HEK293 (cell line): ENCODE measurements around the gene C2orf74.

Experiments
- CTCF ChIA-PET: fragments of 350-600 bp; formaldehyde crosslinking; extraction: SDS; loops from one replicate; lab custom pipeline; 2021; ENCODE audit warnings: antibody characterized with exemption; lab: Yijun Ruan, JAX
- POLR2A ChIA-PET: fragments of 300-600 bp; formaldehyde crosslinking; extraction: SDS; loops from one replicate; lab custom pipeline; 2020; ENCODE audit warnings: antibody characterized with exemption, inconsistent platforms; lab: Yijun Ruan, JAX
- H3K27ac ChIP-seq: fragments of 200-500 bp; sonication (Bioruptor generic); 2 replicates; pipeline ENCODE4 v1.5.1; 2014; ENCODE audit warnings: low read depth, low read length, control low read depth, inconsistent platforms; ENCODE audit errors: extremely low read depth
- H3K36me3 ChIP-seq, 2 experiments: fragments of 200-500 bp in 1 of 2; sonication (Bioruptor generic) in 1 of 2; 1 replicate in 1 of 2; 2 replicates in 1 of 2; pipeline ENCODE4 v1.5.1; 2014 to 2017; ENCODE audit warnings: inconsistent platforms in 2 of 2, low read length in 2 of 2; ENCODE audit not compliant: control insufficient read depth in 2 of 2, insufficient read depth in 1 of 2
- H3K4me1 ChIP-seq: fragments of 200-500 bp; sonication (Bioruptor generic); 2 replicates; pipeline ENCODE4 v1.5.1; 2014; ENCODE audit warnings: mild to moderate bottlenecking, low read length, inconsistent platforms; ENCODE audit not compliant: control insufficient read depth, insufficient read depth
- H3K4me3 ChIP-seq: 2 replicates; pipeline ENCODE4 v1.5.1; 2011; ENCODE audit warnings: low read depth, mild to moderate bottlenecking, control low read depth, low read length, moderate library complexity
- H3K9me3 ChIP-seq: fragments of 200-500 bp; sonication (Bioruptor generic); 2 replicates; pipeline ENCODE4 v1.5.1; 2014; ENCODE audit warnings: low read depth, low read length, inconsistent platforms; ENCODE audit not compliant: control insufficient read depth, insufficient read depth
- BCL11B ChIP-seq: fragments of 450-650 bp; formaldehyde crosslinking; IDR thresholded peaks from 2 replicates; pipeline ENCODE4 v1.5.1; 2016; ENCODE audit warnings: low read depth, missing biosample characterization, missing genetic modification characterization
- FEZF1 ChIP-seq: fragments of 450-650 bp; formaldehyde crosslinking; IDR thresholded peaks from 2 replicates; pipeline ENCODE4 v1.5.1; 2016; ENCODE audit warnings: missing biosample characterization, missing genetic modification characterization
- OVOL3 ChIP-seq: fragments of 450-650 bp; formaldehyde crosslinking; IDR thresholded peaks from 2 replicates; pipeline ENCODE4 v1.5.1; 2016; ENCODE audit warnings: missing biosample characterization, missing genetic modification characterization
- REPIN1 ChIP-seq: fragments of 450-650 bp; formaldehyde crosslinking; IDR thresholded peaks from 2 replicates; pipeline ENCODE4 v1.5.1; 2017; ENCODE audit warnings: missing biosample characterization, missing genetic modification characterization, low read depth
- SALL2 ChIP-seq: fragments of 450-650 bp; formaldehyde crosslinking; IDR thresholded peaks from 2 replicates; pipeline ENCODE4 v1.5.0; 2017; ENCODE audit warnings: missing biosample characterization, mild to moderate bottlenecking, missing genetic modification characterization, borderline replicate concordance
- ZBTB1 ChIP-seq: fragments of 450-650 bp; formaldehyde crosslinking; IDR thresholded peaks from 2 replicates; pipeline ENCODE4 v1.5.1; 2016; ENCODE audit warnings: missing biosample characterization, missing genetic modification characterization
- ZBTB11 ChIP-seq: fragments of 450-650 bp; formaldehyde crosslinking; conservative IDR thresholded peaks from 2 replicates; pipeline ENCODE4 v1.5.1; 2016; ENCODE audit warnings: low read depth, missing biosample characterization, missing genetic modification characterization
- ZBTB20 ChIP-seq: fragments of 450-650 bp; formaldehyde crosslinking; IDR thresholded peaks from 2 replicates; pipeline ENCODE4 v1.5.1; 2016; ENCODE audit warnings: missing biosample characterization, missing genetic modification characterization
- ZNF121 ChIP-seq: fragments of 450-650 bp; formaldehyde crosslinking; IDR thresholded peaks from 2 replicates; pipeline ENCODE4 v1.5.1; 2016; ENCODE audit warnings: missing biosample characterization, missing genetic modification characterization
- ZNF2 ChIP-seq: fragments of 450-650 bp; formaldehyde crosslinking; IDR thresholded peaks from 2 replicates; pipeline ENCODE4 v1.5.1; 2016; ENCODE audit warnings: missing biosample characterization, missing genetic modification characterization
- ZNF26 ChIP-seq: fragments of 450-650 bp; formaldehyde crosslinking; IDR thresholded peaks from 2 replicates; pipeline ENCODE4 v1.5.1; 2016; ENCODE audit warnings: missing biosample characterization, missing genetic modification characterization
- ZNF274 ChIP-seq, 2 experiments: fragments of 200-500 bp in 1 of 2; fragments of 450-650 bp in 1 of 2; sonication (Bioruptor generic) in 1 of 2; formaldehyde crosslinking in 1 of 2; IDR thresholded peaks; 2 replicates each; pipeline versions ENCODE4 v1.5.1 to v1.6.1; 2014 to 2016; ENCODE audit warnings: borderline replicate concordance in 1 of 2, inconsistent platforms in 1 of 2, low read length in 1 of 2, missing biosample characterization in 1 of 2, missing genetic modification characterization in 1 of 2
- ZNF510 ChIP-seq: fragments of 450-650 bp; formaldehyde crosslinking; IDR thresholded peaks from 2 replicates; pipeline ENCODE4 v1.5.1; 2018; ENCODE audit warnings: mild to moderate bottlenecking, missing genetic modification characterization, missing biosample characterization; ENCODE audit not compliant: insufficient replicate concordance
- ZNF544 ChIP-seq: fragments of 450-650 bp; formaldehyde crosslinking; IDR thresholded peaks from 2 replicates; pipeline ENCODE4 v1.5.0; 2017; ENCODE audit warnings: missing biosample characterization, missing genetic modification characterization
- ZNF596 ChIP-seq: fragments of 450-650 bp; IDR thresholded peaks from 2 replicates; pipeline ENCODE4 v1.5.0; 2018; ENCODE audit warnings: missing biosample characterization, mild to moderate bottlenecking, missing genetic modification characterization, moderate library complexity
- ZNF600 ChIP-seq: fragments of 450-650 bp; formaldehyde crosslinking; IDR thresholded peaks from 2 replicates; pipeline ENCODE4 v1.5.1; 2016; ENCODE audit warnings: missing biosample characterization, missing genetic modification characterization
- ZNF660 ChIP-seq: fragments of 450-650 bp; IDR thresholded peaks from 2 replicates; pipeline ENCODE4 v1.5.1; 2018; ENCODE audit warnings: missing biosample characterization, mild to moderate bottlenecking, missing genetic modification characterization
- ZNF664 ChIP-seq: fragments of 450-650 bp; formaldehyde crosslinking; IDR thresholded peaks from 2 replicates; pipeline ENCODE4 v1.5.1; 2016; ENCODE audit warnings: missing biosample characterization, missing genetic modification characterization
- ZNF704 ChIP-seq: fragments of 450-650 bp; formaldehyde crosslinking; IDR thresholded peaks from 2 replicates; pipeline ENCODE4 v1.5.1; 2016; ENCODE audit warnings: missing biosample characterization, missing genetic modification characterization
- ZNF791 ChIP-seq: fragments of 450-650 bp; formaldehyde crosslinking; IDR thresholded peaks from 2 replicates; pipeline ENCODE4 v1.5.1; 2016; ENCODE audit warnings: missing biosample characterization, missing genetic modification characterization
- ZSCAN30 ChIP-seq: fragments of 450-650 bp; IDR thresholded peaks from 2 replicates; pipeline ENCODE4 v1.5.1; 2018; ENCODE audit warnings: missing biosample characterization, mild to moderate bottlenecking, missing genetic modification characterization, moderate library complexity

The C2orf74 gene

GRCh38 chr2:61180686-61181085 is 18.7 kb downstream of the C2orf74 start:
- Histone ChIP-seq H3K4me1 (no peaks in the 10 kb centered on the region), H3K36me3 (peaks cover 31 to 67% of the 10 kb centered on the region in 2 experiments), H3K4me3 (no peak overlapping the region), H3K27ac (no peak overlapping the region), H3K9me3 (no peaks in the 10 kb centered on the region)
- CTCF ChIA-PET = no interaction called here
- TF ChIP-seq ZNF596 (tag by site-specific recombination) = no peak
- no peak for TF ChIP-seq BCL11B (tag by site-specific recombination)
- TF ChIP-seq ZNF600 (tag by site-specific recombination) = no peak
- no peak for TF ChIP-seq ZNF544 (tag by site-specific recombination)
- no peak for TF ChIP-seq ZNF274 (IDR thresholded peaks at IDR 0.05; ENCODE audit: low read length)
- TF ChIP-seq ZNF274 (tag by site-specific recombination; IDR thresholded peaks at IDR 0.05; ENCODE audit: borderline replicate concordance) = no peak
- TF ChIP-seq FEZF1 (tag by site-specific recombination) = no peak
- TF ChIP-seq ZBTB11 = no peak
- no peak for TF ChIP-seq SALL2 (tag by site-specific recombination)
- TF ChIP-seq, all 188 proteins: peak for 0
- POLR2A ChIA-PET = interaction anchor here (0.6 kb wide), 1 partner anchor 308 kb away, joined by 3 read pairs; no protein-coding TSS in a partner anchor

- Histone ChIP-seq H3K9me3 (no peaks in the 10 kb centered on the region), H3K27ac (no peak overlapping the region), H3K4me1 (no peaks in the 10 kb centered on the region), H3K4me3 (no peak overlapping the region), H3K36me3 (peaks cover 39 to 76% of the 10 kb centered on the region in 2 experiments)
- CTCF ChIA-PET = interaction anchor here (0.6 kb wide), 1 partner anchor 379 kb away, joined by 3 read pairs; no protein-coding TSS in a partner anchor
- TF ChIP-seq ZNF704 (no peak), ZNF660 (tag by site-specific recombination) (no peak), REPIN1 (tag by site-specific recombination) (no peak), ZSCAN30 (tag by site-specific recombination) (no peak), ZNF791 (tag by site-specific recombination) (no peak), ZNF121 (tag by site-specific recombination) (no peak), ZNF664 (no peak), ZNF510 (tag by site-specific recombination) (no peak), ZNF2 (no peak), ZBTB1 (tag by site-specific recombination) (no peak)
- POLR2A ChIA-PET = no interaction called here
Observed at GRCh38 chr2:61181382-61182058, 19.5 kb downstream of the C2orf74 start.

- POLR2A ChIA-PET = no interaction called here
- H3K9me3 ChIP-seq = no peaks in the 10 kb centered on the region
- no peak overlapping the region for H3K4me3 ChIP-seq
- H3K36me3 ChIP-seq = peaks cover 39 to 81% of the 10 kb centered on the region in 2 experiments
- CTCF ChIA-PET = interaction anchor here (0.6 kb wide), 1 partner anchor 380 kb away, joined by 3 read pairs; no protein-coding TSS in a partner anchor
- H3K4me1 ChIP-seq = no peaks in the 10 kb centered on the region
- H3K27ac ChIP-seq = no peak overlapping the region
- TF ChIP-seq ZBTB20 (tag by site-specific recombination) (no peak), OVOL3 (no peak), ZNF26 (tag by site-specific recombination) (no peak)
Observed at GRCh38 chr2:61182059-61182383, 20.0 kb downstream of the C2orf74 start.
